Measurements from ENCODE around the gene SCARB2. TPM values are rescaled to one million over a fixed set of nuclear protein-coding genes. Genes with fewer than 3 reads are reported as not detected.

SCARB2 gene
- total and polyA plus RNA-seq, 2 donors (not counting 3 experiments of a cell fraction or from before 2014, with no cell fraction given) = 75.2 to 116 TPM

- H3K9me3 ChIP-seq (replicated peaks; ENCODE audit: control insufficient read depth, insufficient read depth, low read length) = no peaks in the 10 kb centered on the region
- H2AFZ ChIP-seq (ENCODE audit: low read depth, low read length) = no peak overlapping the region
- H3K79me2 ChIP-seq (ENCODE audit: control insufficient read depth, insufficient read depth, low read length) = no peaks in the 10 kb centered on the region
- FAIRE-seq = no peak
- TF ChIP-seq JUN (IDR thresholded peaks at IDR 0.05; ENCODE audit: borderline replicate concordance, insufficient read depth, insufficient read length, low read depth) (no peak), GATA2 (IDR thresholded peaks at IDR 0.05; ENCODE audit: insufficient read depth, insufficient read length, low read depth, low read length) (no peak), FOS (IDR thresholded peaks at IDR 0.05; ENCODE audit: borderline replicate concordance, insufficient read depth, low read length) (no peak), POLR2A (IDR thresholded peaks at IDR 0.05; ENCODE audit: low read depth, low read length) (no peak), MYC (IDR thresholded peaks at IDR 0.05; ENCODE audit: low read depth, low read length) (no peak), EZH2 (IDR thresholded peaks at IDR 0.05; ENCODE audit: borderline replicate concordance, low read depth, low read length, severe bottlenecking) (no peak), POLR2AphosphoS5 (IDR thresholded peaks at IDR 0.05; ENCODE audit: insufficient read depth, low read depth, low read length) (no peak), MAX (IDR thresholded peaks at IDR 0.05; ENCODE audit: insufficient read depth, insufficient read length) (no peak)
- TF ChIP-seq, protein P1, sequence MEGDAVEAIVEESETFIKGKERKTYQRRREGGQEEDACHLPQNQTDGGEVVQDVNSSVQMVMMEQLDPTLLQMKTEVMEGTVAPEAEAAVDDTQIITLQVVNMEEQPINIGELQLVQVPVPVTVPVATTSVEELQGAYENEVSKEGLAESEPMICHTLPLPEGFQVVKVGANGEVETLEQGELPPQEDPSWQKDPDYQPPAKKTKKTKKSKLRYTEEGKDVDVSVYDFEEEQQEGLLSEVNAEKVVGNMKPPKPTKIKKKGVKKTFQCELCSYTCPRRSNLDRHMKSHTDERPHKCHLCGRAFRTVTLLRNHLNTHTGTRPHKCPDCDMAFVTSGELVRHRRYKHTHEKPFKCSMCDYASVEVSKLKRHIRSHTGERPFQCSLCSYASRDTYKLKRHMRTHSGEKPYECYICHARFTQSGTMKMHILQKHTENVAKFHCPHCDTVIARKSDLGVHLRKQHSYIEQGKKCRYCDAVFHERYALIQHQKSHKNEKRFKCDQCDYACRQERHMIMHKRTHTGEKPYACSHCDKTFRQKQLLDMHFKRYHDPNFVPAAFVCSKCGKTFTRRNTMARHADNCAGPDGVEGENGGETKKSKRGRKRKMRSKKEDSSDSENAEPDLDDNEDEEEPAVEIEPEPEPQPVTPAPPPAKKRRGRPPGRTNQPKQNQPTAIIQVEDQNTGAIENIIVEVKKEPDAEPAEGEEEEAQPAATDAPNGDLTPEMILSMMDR (IDR thresholded peaks at IDR 0.05; ENCODE audit: extremely low read depth in 1 of 2, insufficient read depth in 1 of 2, low read depth in 1 of 2, low read length in 2 of 2) = no peak
- CTCF ChIA-PET = interaction anchor here (1.6 kb wide), 1 partner anchor 53 kb away, joined by 3 read pairs; no protein-coding TSS in a partner anchor
- POLR2A ChIA-PET = no interaction called here
- H3K4me1 ChIP-seq (ENCODE audit: control insufficient read depth, extremely low read depth, insufficient read depth, low read length) = no peaks in the 10 kb centered on the region
- dilution Hi-C loops (cut with MboI; ENCODE audit: extremely low pct_ligation_motif_present, low sequenced_read_pairs) (no loop called here), intact Hi-C loops (cut with micrococcal nuclease) (no loop called here)
- no peak for DNase-seq (ENCODE audit: low read depth, low spot score)
- H3K9ac ChIP-seq (replicated peaks; ENCODE audit: extremely low read depth, insufficient read depth, low read length) = no peak overlapping the region
- no TSS peak for BruUV-seq (replicated peaks)
- no peaks in the 10 kb centered on the region for H3K9me1 ChIP-seq (replicated peaks; ENCODE audit: control insufficient read depth, extremely low read depth, insufficient read depth, low read length)
- peaks cover 13 to 20% of the 10 kb centered on the region in 2 experiments for H3K27me3 ChIP-seq (ENCODE audit: control insufficient read depth in 2 of 2, insufficient read depth in 2 of 2, low read length in 2 of 2)
- no peaks in the 10 kb centered on the region for H4K20me1 ChIP-seq (replicated peaks; ENCODE audit: control insufficient read depth, extremely low read depth, insufficient read depth, low read length)
- H3K27ac ChIP-seq (ENCODE audit: insufficient read depth, low read depth, low read length) = no peak overlapping the region
- no peaks in the 10 kb centered on the region for H3K36me3 ChIP-seq (ENCODE audit: control insufficient read depth in 2 of 2, extremely low read depth in 1 of 2, insufficient read depth in 2 of 2, low read length in 2 of 2)
- H3K4me3 ChIP-seq (replicated peaks in 1 of 3; ENCODE audit: insufficient read depth in 1 of 3, low read depth in 1 of 3, low read length in 3 of 3) = no peak overlapping the region
- H3K4me2 ChIP-seq (ENCODE audit: insufficient read depth, low read length) = no peak overlapping the region
Measured at GRCh38 chr4:76233083-76233482, 19.5 kb upstream of the SCARB2 start.
